HG03196 (cell line): Measurements from ENCODE around the gene NGLY1.

Experiments used
- ATAC-seq: cut with Tn5 transposase; IDR thresholded peaks from one replicate; pipeline ENCODE4 v1.9.1; 2021; ENCODE audit not compliant: unreplicated experiment

Gene NGLY1

DNA sequence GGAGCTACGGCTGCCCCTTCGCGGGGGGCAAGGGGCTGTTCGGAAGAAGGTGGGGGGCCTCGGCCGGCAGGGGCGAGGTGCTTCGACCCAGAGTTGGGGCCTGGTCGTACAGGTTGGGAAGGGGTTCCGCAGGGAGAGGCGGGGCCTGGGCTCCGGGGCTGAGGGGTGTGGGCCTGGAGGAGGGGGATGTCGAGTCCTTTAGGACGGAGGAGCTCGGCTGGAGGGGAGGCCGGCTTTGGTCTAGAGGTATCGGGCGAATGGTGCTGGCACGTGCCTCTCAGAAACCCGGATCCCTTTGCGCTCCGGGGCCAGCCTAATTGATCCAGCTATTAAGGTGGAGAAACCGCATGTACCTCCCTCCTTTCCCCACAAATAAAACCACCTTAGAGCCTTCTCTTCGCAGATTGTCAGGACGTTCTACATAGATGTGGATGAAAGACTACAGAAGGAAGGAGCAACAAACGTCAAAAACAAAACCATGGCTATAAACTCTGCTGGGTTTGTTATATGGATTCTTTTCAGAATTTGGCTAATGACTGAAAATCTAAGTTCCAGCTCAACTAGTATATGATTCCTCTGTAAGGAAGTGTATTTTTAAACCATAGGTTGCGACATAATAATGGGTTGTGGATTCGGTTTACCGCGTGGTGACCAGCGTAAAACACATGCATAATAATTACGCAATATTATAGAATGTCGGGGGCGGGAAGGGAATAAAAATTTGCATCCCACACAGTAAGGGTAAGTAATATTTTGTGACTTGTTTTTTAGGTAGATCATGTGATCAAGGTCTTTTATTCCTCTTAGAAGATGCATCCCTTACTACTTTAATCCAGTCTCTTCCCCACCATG is 644 bp upstream of the NGLY1 start:
- ATAC-seq, result peak; percentile 23

DNA sequence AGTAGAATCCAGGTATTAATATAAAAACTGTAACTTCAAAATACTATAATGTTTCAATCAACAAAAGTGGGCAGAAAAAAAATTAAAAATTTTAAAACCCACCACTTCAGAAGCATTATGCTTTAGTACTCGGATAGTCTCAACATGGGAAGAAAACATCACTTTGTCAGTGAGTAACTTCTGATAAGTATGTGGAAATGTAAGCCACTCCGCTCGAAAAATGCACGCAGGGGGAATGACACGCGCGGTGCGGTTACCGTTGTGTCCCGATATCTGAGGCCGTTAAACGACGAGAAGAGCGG is 656 bp downstream of the NGLY1 start:
- no peak for ATAC-seq

DNA sequence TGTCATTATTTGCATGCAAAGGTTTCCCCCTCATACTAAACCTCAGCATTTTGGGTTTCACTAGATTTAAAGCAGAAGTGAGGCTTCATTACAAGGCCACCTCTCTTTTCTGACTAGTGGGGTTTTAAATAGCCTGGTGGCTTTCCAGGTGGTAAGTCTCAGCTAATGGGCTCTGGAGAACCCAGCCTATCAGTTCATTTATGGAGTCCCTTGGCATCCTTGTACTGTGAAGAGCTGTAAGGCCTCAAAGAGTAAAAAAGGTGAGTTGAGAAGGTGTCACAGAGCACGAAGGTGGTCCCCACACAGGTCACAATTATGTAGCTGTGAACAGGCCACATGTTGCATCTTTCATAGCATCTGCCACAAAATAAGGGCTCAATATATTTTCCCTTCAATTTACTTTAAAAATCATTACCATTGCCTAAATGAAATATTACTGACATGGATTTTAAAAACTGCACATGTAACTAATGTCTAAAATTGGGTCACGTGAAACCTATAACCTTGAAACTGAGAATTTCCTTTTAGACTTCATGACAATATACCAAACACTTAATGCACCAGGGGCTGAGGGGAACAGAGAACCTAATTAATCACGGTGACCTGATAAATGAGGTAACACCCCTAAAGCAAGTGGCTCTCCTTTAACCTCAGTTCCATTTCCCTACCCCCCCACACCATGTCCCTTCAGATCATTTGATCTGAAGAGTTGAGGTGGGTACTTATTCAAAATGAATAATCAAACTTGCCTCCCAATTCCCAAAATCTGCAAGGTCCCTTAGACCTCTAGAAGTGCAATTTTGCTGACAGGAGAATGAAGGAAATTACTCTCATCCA is 1.3 kb downstream of the NGLY1 start:
- ATAC-seq, result peak; percentile 40

DNA sequence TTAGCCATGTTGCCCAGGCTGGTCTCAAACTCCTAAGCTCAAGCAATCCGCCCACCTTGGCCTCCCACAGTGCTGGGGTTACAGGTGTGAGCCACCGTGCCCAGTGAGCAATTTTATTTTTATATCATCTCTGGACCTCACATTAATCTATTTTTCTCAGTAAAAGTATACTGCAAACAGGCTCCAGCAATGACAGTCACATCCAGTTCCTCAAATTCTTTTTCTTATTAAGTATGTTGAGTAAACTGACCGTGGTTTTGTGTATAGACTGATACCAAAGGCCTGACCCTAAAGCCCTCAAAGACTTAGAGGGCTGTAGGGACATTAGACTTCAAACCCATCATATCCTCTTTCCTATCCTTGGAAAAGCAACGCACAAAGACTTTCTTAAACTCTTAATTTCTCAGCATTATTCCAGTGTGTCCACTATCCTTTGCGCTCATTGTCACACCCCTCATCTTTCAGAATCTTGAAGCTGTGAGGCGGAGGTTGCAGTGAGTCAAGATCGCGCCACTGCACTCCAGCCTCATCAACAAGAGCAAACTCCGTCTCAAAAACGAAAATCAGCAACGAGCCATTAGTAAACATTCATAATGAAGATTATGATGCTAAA is 2.0 kb downstream of the NGLY1 start:
- no peak for ATAC-seq

DNA sequence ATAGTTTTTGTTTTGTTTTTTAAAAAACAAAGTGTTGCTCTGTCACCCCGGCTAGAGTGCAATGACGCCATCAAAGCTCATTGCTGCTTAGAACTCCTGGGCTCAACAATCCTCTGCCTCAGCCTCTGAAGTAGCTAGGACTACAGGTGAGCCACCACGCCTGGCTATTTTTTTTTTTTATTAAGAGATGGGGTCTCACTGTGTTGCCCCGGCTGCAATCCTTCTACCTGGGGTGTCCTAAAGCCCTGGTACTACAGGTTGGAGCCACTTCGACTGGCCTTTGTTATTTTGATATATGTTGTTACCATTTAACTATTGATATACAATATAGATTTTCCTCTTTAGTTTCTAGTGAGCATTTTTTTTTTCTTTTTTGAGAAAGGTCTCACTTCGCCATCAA is 2.6 kb downstream of the NGLY1 start:
- no peak for ATAC-seq

DNA sequence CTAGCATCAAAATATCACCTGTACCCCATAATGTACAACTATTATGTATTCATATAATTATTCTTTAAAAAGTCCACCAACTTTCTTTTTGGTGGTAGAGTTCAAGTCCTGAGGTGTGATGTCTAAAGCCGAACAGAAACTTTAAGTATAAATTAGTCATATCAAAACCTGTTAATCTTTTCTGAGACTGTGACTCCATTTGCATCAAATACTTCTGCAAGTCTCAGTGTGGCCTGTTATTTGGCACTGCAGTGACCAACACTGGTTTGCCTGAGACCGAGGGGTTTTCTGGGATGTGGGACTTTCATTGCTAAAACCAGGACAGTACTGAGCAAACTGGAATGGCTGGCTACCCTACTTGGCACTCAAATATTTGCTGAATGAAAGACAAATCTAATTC is 7.3 kb downstream of the NGLY1 start:
- ATAC-seq, result no peak

DNA sequence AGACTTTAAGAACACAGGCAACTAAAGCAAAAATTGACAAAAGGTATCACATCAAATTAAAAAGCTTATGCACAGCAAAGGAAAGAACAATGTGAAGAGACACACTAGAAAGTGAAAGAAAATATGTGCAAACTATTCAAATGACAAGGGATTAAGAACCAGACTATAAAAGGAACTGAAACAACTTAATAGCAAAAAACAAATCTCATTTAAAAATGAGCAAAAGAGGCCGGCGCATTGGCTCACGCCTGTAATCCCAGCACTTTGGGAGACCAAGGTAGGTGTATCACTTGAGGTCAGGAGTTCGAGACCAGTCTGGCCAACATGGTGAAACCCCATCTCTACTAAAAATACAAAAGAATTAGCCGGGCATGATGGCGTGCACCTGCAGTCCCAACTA is 14.4 kb downstream of the NGLY1 start:
- peak; percentile 85 for ATAC-seq

DNA sequence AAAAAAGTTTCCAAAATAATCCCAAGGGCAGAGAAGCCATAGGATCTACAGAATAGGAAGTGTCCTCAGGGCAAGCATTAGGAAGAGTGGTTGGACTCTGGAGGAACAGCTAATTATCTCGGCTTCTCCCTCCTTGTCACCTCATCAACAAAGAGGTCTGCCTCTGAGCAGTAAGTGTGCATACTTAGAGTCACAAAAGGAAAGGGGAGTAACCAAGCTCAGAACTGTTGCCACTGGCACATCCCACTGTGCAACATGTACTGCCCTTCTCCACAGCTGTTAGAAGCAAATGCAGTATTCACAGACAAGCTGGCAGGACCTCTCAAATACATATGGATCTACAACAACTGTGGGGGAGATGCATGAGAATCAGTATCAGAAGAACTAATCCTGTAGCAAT is 31.5 kb downstream of the NGLY1 start:
- no peak for ATAC-seq

DNA sequence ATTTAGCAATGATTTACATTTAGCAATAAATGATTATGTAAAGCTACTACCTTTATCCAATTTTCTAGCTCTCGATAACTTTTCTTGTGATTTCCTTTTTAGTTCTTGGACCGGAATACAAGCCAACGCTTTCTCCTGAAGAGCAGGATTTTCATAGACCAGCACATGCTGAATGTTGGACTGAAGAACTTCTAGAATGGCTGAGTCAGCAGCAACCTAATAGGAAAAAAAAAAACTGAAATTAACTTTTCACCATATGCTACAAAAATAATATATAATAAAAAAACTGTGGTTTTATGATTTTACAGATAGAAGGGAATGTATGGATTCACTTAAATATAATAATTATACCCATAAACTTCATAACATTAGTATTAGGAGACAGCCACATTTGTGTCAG is 32.2 kb downstream of the NGLY1 start:
- ATAC-seq, result no peak

DNA sequence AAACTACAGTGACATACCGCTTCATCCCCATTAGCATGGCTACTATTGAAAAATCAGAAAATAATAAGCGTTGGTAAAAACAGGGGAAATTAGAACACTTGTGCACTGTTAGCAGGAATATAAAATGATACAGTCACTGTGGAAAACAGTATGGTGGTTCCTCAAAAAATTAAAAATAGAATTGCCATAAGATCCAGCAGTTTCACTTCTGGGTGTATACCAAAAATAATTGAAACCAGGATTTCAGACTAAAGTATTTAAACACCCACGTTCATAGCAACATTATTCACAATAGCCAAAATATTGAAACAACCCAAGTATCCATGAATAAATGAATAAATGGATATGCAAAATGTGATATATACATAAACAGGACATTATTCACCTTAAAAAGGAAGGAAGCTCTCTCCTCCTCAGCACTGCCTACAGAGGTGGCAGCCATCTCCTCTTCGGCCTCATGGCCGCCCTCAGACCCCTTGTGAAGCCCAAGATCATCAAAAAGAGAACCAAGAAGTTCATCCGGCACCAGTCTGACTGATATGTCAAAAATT is 34.1 kb downstream of the NGLY1 start:
- ATAC-seq, result no peak

DNA sequence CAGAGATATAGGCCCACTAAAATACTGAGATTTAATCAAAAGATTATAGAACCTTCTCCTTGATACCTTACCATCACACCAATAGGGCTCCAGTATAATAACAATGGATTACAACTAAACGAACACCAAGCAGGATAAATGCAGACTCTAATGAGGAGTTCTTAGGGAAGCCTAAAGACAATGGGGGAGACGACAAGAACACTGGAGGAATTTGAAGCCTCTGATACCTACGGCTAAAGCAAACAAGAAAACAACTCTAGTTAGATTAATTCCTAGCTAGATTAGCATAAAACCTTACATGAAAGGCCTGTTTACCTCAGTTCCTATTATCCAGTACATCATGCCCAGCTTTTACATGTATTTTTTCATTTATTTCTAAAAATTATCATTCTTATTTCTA is 35.1 kb downstream of the NGLY1 start:
- no peak for ATAC-seq

DNA sequence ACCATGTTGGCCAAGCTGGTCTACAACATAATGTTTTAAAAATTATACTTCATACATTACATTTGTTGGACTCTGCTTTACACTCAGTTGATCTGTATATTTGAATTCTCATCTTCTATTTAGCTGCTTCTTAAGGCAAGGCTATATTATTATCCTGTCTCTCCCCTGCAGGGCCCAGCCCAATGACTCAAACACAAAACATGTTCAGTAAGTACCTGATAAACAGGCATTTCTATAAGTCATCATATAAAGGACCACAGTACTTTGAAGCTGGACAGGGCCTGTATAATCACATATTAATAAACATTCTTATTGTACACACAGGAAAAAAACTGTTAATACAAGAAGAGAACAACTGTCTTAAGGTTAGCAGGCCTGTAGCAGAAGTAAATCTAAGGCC is 36.2 kb downstream of the NGLY1 start:
- no peak for ATAC-seq

DNA sequence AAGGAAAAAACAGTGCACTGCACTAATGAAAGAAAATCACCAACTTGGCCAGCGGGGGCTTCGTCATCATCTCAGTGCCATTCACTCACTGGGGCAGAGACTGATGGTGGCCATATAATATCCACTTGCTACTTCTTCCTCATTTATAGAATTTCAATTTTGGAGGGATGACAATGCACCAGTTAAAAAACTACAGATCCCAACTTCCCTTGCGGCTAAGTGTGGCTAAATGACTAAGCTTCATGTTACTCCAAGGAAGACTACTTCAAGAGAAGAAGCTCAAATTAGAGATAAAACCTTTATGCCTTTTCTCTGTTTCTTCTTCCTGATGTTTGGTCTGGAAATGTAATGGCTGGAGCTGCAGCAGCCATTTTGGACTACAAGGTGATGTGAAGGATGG is 38.8 kb downstream of the NGLY1 start:
- ATAC-seq, result no peak

DNA sequence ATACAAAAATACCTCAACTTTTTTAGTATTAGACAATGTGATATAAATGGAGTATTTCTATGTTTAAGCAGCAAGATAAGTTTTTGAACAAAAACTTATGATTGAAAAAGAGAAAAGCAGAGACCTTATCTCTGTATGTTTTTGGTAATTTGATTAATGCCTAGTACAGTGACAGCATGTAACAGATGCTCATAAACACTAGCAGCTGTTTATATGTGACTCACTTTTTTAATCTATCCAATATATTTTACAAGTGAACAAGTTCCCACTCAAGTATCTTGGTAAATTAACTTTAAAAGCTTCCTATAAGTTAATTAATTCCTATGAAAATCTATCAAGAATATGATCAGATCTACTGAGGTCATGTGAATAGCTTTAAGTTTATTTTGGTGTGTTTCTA is 55.1 kb downstream of the NGLY1 start:
- ATAC-seq, result no peak

DNA sequence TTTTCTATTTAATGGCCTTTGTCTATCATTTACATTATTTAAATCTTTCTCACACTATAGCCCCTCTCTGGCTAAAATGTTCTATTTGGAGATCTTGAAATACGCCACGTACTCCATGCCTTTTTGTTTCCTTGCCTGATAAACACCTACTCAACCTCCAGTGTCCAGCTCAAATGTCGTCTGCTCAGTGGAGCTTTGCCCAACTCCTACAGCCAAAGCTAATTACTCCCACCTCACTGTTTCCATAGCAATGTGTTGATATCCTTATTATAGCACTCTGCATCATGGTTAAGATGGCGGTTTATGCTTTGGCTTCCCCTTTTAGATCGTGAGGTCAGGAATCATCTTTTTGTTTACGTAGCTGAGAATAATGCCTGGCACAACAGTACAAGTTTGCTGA is 55.9 kb downstream of the NGLY1 start:
- ATAC-seq, result no peak

DNA sequence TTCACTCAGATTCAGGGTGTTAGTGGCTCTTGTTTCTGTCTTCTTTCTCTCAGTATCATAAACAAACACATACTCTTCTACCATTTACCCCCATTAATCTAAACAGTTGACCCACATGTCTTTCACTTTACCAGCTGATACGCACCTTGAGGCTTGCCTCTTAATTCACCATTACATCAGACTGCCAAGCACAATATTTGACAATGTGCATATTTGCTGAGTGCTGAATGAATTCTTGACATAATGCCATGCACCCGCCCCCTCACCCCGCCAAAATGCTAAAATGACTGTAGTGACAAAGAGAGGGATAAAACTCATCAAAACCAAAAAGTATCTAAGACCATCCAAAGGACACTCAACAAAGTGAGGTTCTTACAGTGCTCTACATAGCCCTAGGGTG is 57.4 kb downstream of the NGLY1 start:
- ATAC-seq, result no peak

DNA sequence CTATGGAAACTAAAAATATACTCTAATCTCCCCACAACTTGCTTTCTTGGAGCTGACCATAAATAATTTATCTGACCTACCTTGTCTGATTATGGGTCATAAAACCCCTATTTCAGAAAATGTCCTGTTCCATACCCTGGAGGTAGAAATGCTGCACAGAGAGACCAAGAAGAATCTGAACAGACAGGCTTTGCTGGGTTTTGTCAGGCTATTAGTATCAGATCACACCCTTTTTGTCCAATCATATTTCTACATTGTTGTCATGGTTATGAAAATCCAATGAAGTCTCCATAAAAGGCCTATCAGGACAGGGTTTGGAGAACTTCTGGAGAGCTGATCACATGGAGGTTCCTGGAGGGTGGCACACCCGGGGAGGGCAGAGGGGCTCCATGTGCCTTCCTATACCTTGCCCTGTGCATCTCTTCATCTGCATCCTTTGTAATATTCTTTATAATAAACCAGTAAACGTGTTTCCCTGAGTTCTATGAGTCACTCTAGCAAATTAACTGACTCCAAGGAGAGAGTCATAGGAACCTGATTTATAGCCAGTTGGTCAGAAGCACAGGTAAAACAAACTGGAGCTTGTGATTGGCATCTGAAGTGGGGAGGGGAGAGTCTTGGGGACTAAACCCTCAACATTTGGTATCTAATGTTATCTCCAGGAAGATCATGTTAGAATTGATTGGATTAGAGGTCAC is 58.1 kb downstream of the NGLY1 start:
- ATAC-seq, result no peak

DNA sequence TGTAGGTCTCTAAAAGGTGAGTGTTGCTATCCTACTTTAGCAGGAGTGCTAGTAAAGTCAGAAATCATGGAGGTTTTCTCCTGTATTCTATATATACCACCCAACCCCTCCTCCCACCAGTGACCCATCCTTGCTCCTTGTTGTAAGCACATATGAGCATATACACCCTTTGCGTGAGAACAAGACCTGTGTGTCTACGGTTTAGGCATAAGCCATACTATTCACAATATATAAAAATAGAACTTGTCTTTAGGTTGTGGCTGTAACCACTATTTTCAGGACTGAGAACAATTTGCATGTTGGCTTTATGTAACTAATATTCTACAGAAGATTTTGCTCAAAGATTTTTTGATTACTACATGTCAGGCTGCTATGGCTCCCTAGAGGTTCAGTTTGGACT is 59.4 kb downstream of the NGLY1 start:
- no peak for ATAC-seq

DNA sequence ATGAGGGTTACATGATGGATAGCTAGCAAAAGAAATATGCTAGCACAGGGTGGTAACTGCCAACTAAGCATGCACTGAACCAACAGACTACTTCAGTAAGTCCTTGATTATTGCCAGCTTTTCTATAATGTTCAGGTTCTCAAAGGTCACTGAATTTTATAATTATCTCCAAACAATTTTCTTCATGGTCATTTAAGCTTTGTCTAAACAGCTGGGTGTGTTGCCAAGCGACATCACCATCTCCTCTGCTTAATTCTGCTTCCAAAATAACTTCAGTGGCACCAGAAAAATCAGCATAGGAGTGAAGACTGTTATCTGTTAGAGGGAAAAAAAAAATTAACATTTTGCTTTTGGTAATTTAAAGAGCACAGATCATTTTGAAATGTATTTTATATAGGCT is 63.9 kb downstream of the NGLY1 start:
- ATAC-seq, result no peak

DNA sequence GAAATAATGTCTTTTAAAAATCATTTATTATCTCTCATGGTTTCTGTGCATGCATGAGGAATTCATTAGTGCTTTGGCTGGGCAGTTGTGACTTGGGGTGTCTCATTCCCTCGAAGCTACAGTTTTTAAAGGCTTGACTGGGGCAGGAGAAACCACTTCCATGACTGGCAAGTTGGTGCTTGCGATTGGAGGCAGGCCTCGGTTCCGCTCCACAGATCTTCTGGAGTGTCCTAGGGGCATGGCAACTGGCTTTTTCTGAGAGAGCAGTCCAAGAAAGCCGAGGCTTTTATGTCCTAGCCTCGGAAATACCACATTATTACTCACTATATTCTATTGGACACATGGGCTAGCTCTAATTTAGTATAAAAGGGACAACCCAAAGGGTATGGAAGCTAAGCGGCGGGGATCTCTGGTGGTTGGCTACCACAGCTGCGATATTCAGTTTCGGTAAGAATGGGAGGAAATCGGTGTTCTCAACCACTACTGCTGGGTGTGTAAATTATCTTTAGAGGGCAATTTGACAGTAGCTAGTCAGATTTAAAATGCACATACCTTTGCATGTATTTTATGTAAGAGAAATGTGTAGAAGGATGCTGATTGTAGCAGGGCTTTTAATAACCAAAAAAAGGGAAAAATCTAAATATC is 69.8 kb downstream of the NGLY1 start:
- no peak for ATAC-seq

DNA sequence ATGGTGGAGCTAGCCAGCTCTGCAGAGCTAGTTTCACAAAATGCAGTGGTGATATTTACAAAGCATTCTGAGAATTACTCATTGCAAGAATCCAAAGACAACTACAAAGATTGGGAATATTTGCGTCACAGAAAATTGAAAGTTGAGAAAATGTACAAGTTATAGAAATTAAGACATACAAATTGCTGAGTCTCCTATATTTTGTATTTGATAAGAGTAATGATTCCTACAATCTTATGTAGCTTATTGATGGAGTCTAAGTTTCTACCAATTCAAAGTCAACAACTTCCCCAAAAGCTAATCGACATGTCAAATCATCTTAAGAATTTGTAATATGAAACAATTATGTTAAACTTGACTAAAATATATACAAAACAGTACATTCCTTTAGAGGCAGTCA is 72.2 kb downstream of the NGLY1 start:
- no peak for ATAC-seq
